Neural progenitor cell (in vitro differentiated cells): ENCODE results near the gene LRP3. TPM values are rescaled to one million over a fixed set of nuclear protein-coding genes. Genes with fewer than 3 reads are reported as not detected.

Experiments used
- DNase-seq: peaks from one replicate; pipeline ENCODE4 v3.0.0-alpha.2; 2016; ENCODE audit warnings: low spot score
- H2AFZ ChIP-seq: fragments of 200-600 bp; sonication (generic); replicated peaks from 2 replicates; pipeline ENCODE4 v1.6.1; 2016; ENCODE audit warnings: antibody characterized with exemption
- H3F3A ChIP-seq: fragments of 200-600 bp; sonication (generic); 2 replicates; pipeline ENCODE4 v1.6.1; 2016; ENCODE audit warnings: antibody characterized with exemption, low read depth
- H3K27ac ChIP-seq: fragments of 200-600 bp; sonication (generic); 2 replicates; pipeline ENCODE4 v1.5.1; 2016; ENCODE audit warnings: mild to moderate bottlenecking
- H3K27me3 ChIP-seq: fragments of 200-600 bp; sonication (generic); 2 replicates; pipeline ENCODE4 v1.6.1; 2016; ENCODE audit warnings: mild to moderate bottlenecking, moderate library complexity
- H3K36me3 ChIP-seq: fragments of 200-600 bp; sonication (generic); 2 replicates; pipeline ENCODE4 v1.5.1; 2016
- H3K4me1 ChIP-seq: fragments of 200-600 bp; sonication (generic); 2 replicates; pipeline ENCODE4 v1.6.1; 2016; ENCODE audit warnings: mixed run types
- H3K4me2 ChIP-seq: fragments of 200-600 bp; sonication (generic); 2 replicates; pipeline ENCODE4 v1.6.1; 2016
- H3K4me3 ChIP-seq: fragments of 200-600 bp; sonication (generic); 2 replicates; pipeline ENCODE4 v1.5.1; 2016
- H3K79me2 ChIP-seq: fragments of 200-600 bp; sonication (generic); 2 replicates; pipeline ENCODE4 v1.6.1; 2016; ENCODE audit warnings: low read depth
- H3K9ac ChIP-seq: fragments of 200-600 bp; sonication (generic); 2 replicates; pipeline ENCODE4 v1.6.1; 2016
- H3K9me3 ChIP-seq: fragments of 200-600 bp; sonication (generic); 2 replicates; pipeline ENCODE4 v1.5.1; 2016; ENCODE audit warnings: low read depth
- H4K20me1 ChIP-seq: fragments of 200-600 bp; sonication (generic); 2 replicates; pipeline ENCODE4 v1.6.1; 2016; ENCODE audit warnings: low read depth
- H3K27ac Mint-ChIP-seq: 3 replicates; pipeline ENCODE4 v1.8.0; 2021; ENCODE audit warnings: mixed read lengths
- H3K27me3 Mint-ChIP-seq: 2 replicates; pipeline ENCODE4 v1.8.0; 2022; ENCODE audit warnings: low read depth, mild to moderate bottlenecking, inconsistent platforms, moderate library complexity, mixed read lengths; ENCODE audit not compliant: insufficient read depth
- H3K36me3 Mint-ChIP-seq: 3 replicates; pipeline ENCODE4 v1.8.0; 2021; ENCODE audit warnings: mixed read lengths
- H3K4me1 Mint-ChIP-seq: 3 replicates; pipeline ENCODE4 v1.8.0; 2021; ENCODE audit warnings: mixed read lengths
- H3K4me3 Mint-ChIP-seq: 3 replicates; pipeline ENCODE4 v1.8.0; 2021; ENCODE audit warnings: mild to moderate bottlenecking, moderate library complexity, mixed read lengths
- H3K9me3 Mint-ChIP-seq: 3 replicates; pipeline ENCODE4 v1.8.0; 2020; ENCODE audit warnings: mixed read lengths
- CTCF ChIP-seq: fragments of 200-600 bp; sonication (generic); IDR thresholded peaks from 2 replicates; pipeline ENCODE4 v1.5.1; 2017; ENCODE audit warnings: antibody characterized with exemption, mild to moderate bottlenecking
- EZH2 ChIP-seq: fragments of 200-600 bp; sonication (generic); IDR thresholded peaks from 2 replicates; pipeline ENCODE4 v1.6.1; 2017; ENCODE audit warnings: antibody characterized with exemption, mild to moderate bottlenecking, moderate library complexity
- EZH2phosphoT487 ChIP-seq: fragments of 200-600 bp; sonication (generic); IDR thresholded peaks from 2 replicates; pipeline ENCODE4 v1.6.1; 2017; ENCODE audit warnings: antibody characterized with exemption
- total RNA-seq: library from RNA; depleted of rRNA; stranded (reverse); fragments of >200 nt; gene quantifications from 2 replicates; pipeline ENCODE4 v1.2.3, GENCODE V29; 2015; ENCODE audit warnings: low replicate concordance

Gene LRP3
- total RNA-seq, result 7.5 and 40.0 TPM in 2 replicates

GRCh38 chr19:33193865-33194362 is at the start of gene LRP3:
TSS of gene LRP3 (plus strand) at chr19:33194330. CDS start at chr19:33194786, 456 bp downstream.
- H3K9me3 ChIP-seq, result no peaks in the 10 kb centered on the region
- H3K27me3 ChIP-seq, result peaks cover 28% of the 10 kb centered on the region
- peaks cover 21% of the 10 kb centered on the region for H4K20me1 ChIP-seq
- H3K79me2 ChIP-seq, result no peaks in the 10 kb centered on the region
- H2AFZ ChIP-seq, result peak within 1 kb of the TSS; percentile 79
- no peak for TF ChIP-seq EZH2
- TF ChIP-seq CTCF, result no peak
- TF ChIP-seq EZH2phosphoT487, result no peak
- H3K36me3 ChIP-seq, result no peaks in the 10 kb centered on the region
- H3K9ac ChIP-seq, result no peak within 1 kb of the TSS
- H3K4me2 ChIP-seq, result peak within 1 kb of the TSS; percentile 91
- peak; percentile 84 for DNase-seq
- H3K36me3 Mint-ChIP-seq, result peaks cover 4% of the 10 kb centered on the region
- peak within 1 kb of the TSS; percentile 84 for H3K4me3 ChIP-seq
- peaks cover 13% of the 10 kb centered on the region for H3K4me1 Mint-ChIP-seq
- H3K27me3 Mint-ChIP-seq, result peaks cover 10% of the 10 kb centered on the region
- peak within 1 kb of the TSS; percentile 92 for H3K4me3 Mint-ChIP-seq
- peaks cover 4% of the 10 kb centered on the region for H3F3A ChIP-seq
- peaks cover 6% of the 10 kb centered on the region for H3K4me1 ChIP-seq
- no peak within 1 kb of the TSS for H3K27ac ChIP-seq
- peak within 1 kb of the TSS; percentile 37 for H3K27ac Mint-ChIP-seq
- no peaks in the 10 kb centered on the region for H3K9me3 Mint-ChIP-seq

- Histone ChIP-seq H3F3A (no peaks in the 10 kb centered on the region), H3K27me3 (no peaks in the 10 kb centered on the region), H3K9me3 (no peaks in the 10 kb centered on the region), H3K4me3 (no peak overlapping the region), H3K4me2 (no peak overlapping the region), H3K9ac (no peak overlapping the region), H3K27ac (no peak overlapping the region), H4K20me1 (no peaks in the 10 kb centered on the region), H3K4me1 (no peaks in the 10 kb centered on the region), H3K79me2 (no peaks in the 10 kb centered on the region), H2AFZ (no peak overlapping the region), H3K36me3 (no peaks in the 10 kb centered on the region)
- DNase-seq, result no peak
- Mint-ChIP-seq H3K9me3 (no peaks in the 10 kb centered on the region), H3K36me3 (no peaks in the 10 kb centered on the region), H3K4me1 (peaks cover 5% of the 10 kb centered on the region), H3K27me3 (peaks cover 8% of the 10 kb centered on the region), H3K27ac (no peak overlapping the region), H3K4me3 (no peak overlapping the region)
- TF ChIP-seq EZH2phosphoT487 (no peak), EZH2 (no peak), CTCF (no peak)
These were observed 47.9 kb upstream of the LRP3 start for GRCh38 chr19:33146209-33146608.

GRCh38 chr19:33147538-33147937 is 46.6 kb upstream of the LRP3 start:
- Histone ChIP-seq H3K9me3 (no peaks in the 10 kb centered on the region), H3K79me2 (no peaks in the 10 kb centered on the region), H4K20me1 (no peaks in the 10 kb centered on the region), H3K9ac (no peak overlapping the region), H2AFZ (no peak overlapping the region), H3K27me3 (no peaks in the 10 kb centered on the region), H3K27ac (no peak overlapping the region), H3K4me2 (no peak overlapping the region), H3K4me3 (no peak overlapping the region), H3K4me1 (no peaks in the 10 kb centered on the region), H3K36me3 (no peaks in the 10 kb centered on the region), H3F3A (no peaks in the 10 kb centered on the region)
- TF ChIP-seq CTCF, result no peak
- TF ChIP-seq EZH2phosphoT487, result no peak
- TF ChIP-seq EZH2, result no peak
- Mint-ChIP-seq H3K36me3 (no peaks in the 10 kb centered on the region), H3K9me3 (no peaks in the 10 kb centered on the region), H3K4me1 (peaks cover 5% of the 10 kb centered on the region), H3K4me3 (no peak overlapping the region), H3K27me3 (peaks cover 8% of the 10 kb centered on the region), H3K27ac (no peak overlapping the region)
- no peak for DNase-seq
